Activated CD4-positive, alpha-beta T cell treated with anti-CD3 and anti-CD28 coated beads for 1 hour (primary cell): ENCODE measurements around the gene USP47.

Source experiments
- DNase-seq: peaks from one replicate; pipeline ENCODE4 v3.0.0-alpha.2; 2020

The USP47 gene

DNA sequence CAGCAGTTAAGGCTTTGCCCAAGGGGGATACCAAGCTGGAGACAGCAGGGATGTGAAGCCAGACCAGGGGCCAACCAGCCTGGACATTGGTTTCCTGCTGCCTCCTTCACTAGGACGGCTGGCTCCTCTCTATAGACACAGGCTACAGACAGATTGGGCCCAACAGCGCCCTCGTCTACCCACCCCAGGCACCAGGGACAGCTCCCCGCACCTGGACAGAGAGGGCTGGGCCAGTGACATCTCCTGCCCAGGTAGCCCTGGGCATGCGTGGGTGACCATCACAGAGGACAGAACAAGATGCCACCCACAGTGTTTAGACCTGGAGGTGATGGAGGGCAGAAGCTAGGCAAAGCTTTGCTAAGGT is 165.4 kb downstream of the USP47 start:
- DNase-seq, result no peak

DNA sequence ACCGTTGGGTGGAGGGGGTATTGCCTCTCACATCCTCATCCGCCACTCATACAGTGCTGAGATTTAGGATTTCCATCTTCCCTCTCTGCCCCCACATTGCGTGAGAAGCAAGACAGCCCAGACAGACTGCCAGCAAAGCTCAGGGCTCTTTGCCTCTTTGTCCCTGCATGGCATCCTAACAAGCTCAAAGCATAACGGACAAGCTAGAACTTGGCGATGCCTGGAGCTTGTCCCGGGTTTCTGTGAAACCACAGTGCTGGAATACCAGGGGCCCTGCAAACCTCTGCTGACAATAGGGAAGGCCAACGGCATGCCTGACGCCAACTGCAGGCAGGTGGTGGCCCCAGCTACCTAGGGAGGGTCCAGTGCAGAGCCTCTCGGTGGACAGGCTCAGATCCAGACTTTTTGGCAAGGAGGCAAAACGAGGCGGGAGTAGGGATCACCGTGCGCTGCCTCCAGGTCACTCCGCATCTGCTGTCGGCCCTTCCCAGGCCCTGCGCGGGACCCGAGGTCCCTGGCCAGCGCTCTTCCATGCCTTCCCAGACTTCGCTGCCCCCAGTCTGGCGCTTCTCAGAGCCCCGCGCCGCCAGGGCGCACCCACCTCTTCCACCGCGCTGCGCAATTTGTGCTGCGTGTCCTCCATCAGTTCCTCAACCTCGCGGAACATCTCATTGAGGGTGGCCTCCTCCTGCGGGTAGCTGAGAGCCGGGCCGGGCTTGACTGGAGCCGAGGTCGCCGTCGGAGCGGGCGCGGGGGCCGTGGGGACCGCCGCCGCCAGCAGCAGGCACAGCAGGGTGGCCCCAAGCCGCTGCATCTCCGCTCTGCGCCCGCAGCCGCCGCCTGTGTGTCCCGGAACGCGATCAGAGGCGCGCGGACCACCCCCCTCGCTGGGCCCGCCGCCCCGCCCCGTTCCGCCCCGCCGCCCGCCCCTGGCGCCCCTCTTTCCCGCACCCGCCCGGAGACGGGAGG is 166.3 kb downstream of the USP47 start, which contains the start of gene DKK3:
Gene DKK3 (minus strand): TSS at position 858 of the 969 bp plus-strand sequence. CDS start 44 bp downstream, at position 814.
- no peak for DNase-seq
